EL (cell line): ENCODE results near the gene ERO1A.

Experiments
- DNase-seq: peaks from one replicate; pipeline ENCODE4 v3.0.0-alpha.2; 2016

The ERO1A gene

GRCh38 chr14:52598568-52598967 lies 96.8 kb downstream of the ERO1A start:
- DNase-seq, result no peak

- no peak for DNase-seq
Observed at GRCh38 chr14:52596861-52597260, 98.5 kb downstream of the ERO1A start.

- DNase-seq, result no peak
Observed at GRCh38 chr14:52596320-52596719, 99.0 kb downstream of the ERO1A start.

GRCh38 chr14:52590318-52590717 lies 105.0 kb downstream of the ERO1A start:
- no peak for DNase-seq
